Fibroblast of upper back skin (primary cell): ENCODE measurements around the gene REC114.
"Not testable (repeated sequence)": the region's sequence is repeated elsewhere in the genome, so short reads cannot be mapped to it uniquely, and the experiment has no call there.

Source experiments
- DNase-seq: peaks from one replicate; pipeline ENCODE4 v3.0.0-alpha.2; 2013

The REC114 gene

DNA sequence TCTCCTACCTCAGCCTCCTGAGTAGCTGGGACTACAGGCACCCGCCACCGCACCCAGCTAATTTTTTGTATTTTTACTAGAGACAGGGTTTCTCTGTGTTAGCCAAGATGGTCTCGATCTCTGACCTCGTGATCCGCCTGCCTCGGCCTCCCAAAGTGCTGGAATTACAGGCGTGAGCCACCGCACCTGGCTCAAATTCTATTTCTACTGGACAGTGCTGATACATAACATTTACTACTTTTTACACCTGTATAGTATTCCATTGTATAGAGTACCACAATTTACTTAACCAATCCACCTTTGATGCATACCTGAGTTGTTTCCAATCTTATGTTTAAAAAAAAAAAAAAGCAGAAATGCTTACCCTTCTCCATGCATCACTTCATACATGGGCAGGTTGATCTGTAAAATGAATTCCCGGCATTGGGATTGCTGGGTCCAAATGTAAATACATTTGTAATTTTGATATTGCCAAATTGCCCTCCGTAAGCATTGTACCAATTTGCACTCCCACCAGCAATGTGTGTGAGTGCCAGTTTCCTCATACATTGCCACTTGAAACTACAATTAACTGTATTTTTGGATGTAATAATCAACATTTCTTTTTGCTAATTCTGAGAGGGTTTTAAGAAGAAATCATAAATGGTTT is 95.7 kb downstream of the REC114 start:
- no peak for DNase-seq

DNA sequence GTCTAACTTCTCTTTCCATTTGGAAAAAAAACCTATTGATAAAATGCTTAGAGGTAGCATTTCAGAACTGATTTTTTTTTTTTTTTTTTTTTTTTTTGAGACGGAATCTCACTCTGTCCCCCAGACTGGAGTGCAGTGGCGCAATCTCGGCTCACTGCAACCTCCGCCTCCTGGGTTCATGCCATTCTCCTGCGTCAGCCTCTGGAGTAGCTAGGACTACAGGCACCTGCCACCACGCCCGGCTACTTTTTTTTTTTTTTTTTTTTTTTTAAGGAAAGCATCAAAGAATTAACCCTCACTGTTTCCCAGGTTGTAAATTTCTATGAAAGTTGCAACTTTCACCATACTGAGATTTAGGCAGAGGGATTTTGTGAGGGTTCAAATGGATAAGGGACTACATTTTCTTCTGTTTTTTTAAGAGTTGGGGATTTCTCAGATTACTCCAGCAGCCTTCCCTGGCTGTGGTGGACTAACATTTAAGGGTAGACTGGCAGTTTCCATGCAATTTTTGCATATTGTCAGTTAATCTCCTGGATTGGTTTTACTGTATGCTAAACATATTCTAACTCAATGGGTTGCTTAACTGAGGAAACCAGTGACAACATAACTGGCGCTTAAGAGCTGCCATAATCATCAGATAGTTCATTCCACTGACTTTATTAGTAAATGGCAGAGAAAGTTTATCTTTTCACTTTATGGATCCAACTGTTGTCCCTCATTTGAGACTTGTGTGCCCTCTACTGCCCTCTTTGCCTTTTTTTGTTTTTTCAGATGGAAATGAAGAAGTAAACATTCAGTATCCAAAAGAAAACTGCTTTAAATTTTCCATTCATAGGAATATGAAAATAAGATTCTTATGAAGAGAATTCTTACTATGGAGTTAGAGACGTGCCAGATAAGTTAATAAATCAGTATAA is 96.5 kb downstream of the REC114 start:
- no peak for DNase-seq

DNA sequence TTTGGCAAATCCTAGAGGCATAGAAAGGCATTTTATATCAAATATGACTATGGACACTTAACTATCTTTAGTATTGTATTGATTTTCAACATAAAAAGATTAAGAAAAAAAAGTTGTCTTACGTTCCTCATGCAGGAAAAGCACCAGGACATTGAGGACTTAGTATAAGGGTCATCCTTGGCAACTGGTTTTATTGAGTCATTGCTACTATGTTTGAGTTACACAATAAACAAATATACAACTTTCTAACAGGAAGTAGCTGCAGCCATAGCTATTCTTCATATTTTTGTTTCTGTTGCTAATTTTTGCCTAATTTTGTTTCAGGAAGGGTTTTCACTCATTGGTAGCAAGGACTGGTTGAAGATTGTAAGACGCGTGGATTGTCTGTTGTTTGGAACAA is 97.2 kb downstream of the REC114 start:
- DNase-seq, result no peak

DNA sequence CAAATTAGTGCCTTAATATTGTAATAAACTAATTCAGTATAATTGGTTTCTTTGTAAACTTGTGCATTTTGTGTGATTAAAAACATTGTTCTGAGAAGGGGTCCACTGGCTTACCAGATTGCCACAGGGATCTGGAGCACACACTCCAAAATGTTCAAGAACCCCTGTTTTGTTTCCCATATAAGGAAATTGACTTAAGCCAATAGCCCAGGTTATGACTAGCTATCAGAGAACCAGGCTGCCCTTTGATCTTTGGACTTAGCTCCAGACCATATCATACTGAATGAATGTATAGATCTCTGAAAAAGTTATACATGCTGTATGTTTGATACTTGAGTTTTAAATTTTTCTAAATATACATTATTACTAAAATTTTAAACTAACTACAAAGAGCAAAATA is 98.5 kb downstream of the REC114 start:
- no peak for DNase-seq

DNA sequence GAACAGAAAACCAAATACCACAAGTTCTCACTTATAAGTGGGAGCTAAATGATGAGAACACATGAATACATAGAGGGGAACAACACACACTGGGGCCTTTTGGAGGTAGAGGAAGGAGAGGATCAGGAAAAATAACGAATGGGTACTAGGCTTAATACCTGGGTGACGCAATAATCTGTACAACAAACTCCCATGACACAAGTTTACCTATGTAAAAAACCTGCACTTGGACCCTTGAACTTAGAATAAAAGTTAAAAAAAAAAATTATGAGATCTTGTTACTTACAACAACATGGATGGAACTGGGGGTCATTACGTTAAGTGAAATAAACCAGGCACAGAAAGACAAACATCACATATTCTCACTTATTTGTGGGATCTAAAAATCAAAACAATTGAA is 106.0 kb downstream of the REC114 start:
- not testable (repeated sequence) for DNase-seq

DNA sequence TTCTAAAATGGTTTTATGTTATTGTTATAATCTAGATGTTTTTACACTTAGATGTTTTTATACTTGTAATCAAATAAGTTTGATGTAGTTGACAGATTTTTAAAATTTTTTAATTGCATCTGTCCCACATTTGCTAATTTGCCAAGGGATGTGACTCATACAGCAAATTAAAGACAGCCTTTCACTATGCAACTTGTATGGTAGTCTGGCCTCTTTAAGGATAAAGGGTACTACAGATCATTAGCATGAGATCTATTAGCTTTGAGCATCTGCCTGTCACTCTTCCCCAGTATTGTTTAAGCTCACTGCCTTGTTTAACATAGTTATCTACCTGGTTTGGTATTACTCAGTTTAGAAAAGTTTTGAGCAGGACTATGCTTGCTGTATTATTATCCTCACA is 107.2 kb downstream of the REC114 start:
- DNase-seq, result peak; percentile 7

DNA sequence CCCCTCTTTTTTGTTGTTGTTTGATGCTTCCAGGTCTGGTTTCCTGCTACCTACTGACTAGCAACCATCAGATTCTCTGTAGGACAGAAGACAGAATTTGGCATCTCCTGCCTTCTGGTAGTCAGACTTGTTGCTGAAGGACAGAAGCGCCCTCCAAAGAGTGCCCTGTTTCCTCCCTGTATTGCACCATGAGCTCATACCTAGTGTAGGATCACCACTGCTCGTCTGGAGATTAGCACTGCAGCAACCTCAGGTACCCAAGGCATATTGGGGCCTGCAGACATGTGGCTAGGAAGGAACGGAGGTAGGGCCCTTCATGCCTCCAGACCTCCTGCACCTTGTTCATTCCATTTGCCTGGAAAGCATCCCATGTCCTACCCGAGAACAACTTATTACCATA is 112.1 kb downstream of the REC114 start:
- DNase-seq, result no peak

DNA sequence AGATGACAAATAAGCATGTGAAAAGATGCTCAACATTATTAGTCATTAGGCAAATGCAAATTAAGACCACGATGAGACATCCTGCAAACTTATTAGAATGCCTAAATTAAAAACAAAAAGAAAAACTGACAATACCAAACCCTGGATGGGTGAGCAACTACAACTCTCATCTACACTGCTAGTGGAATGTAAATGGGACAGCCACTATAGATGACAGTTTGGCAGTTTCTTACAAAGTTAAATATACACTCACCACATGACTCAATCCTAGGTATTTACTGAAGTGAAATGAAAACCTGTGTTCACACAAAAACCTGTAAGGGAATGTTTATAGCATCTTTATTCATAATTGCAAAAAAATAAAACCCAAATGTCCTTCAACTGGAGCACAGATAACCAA is 115.6 kb downstream of the REC114 start:
- no peak for DNase-seq

DNA sequence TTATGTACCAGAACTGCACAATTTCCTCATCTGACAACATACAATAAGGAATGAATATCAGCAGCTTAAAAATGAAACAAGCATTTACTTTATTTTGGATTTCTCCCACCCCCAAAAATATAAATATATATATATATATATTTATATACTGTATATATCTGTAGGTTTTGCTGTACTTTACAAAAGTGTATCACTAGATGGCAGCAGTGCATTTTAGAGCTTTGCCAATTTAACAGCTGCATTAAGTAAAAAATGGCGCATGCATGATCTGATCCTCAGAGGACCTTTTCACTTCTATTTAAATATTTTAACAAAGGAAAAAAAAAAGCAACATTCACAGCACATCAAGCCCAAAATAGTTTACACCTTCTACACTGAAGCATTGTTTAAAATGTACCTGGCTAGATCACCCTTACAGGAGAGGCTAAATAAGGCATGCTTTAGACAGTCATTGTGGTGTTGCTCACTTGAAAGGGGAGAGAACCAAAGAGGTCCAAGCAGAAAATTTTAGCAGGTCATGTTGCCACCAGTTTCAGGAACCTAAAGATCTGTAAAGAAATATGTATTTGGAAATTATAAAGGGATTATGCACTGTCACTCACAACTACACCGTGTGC is 117.6 kb downstream of the REC114 start:
- DNase-seq, result peak; percentile 81

DNA sequence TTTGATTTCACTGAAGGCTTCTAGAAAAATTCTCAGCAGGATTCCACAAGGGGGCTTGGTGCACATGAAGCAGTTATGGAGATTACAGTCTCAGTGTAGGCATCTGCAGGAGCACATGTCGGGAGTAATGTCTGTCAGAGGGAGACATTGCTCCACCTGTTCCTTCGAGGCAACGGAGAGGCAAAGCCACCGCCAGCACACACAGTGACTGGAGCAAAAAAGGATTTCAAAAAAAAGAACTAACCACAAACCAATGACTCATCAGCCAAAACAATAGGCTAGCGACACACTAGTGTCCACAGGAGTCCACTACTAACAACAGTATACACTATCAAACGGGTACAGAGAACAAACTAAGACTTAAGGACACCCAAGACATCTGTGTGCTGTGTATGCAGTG is 121.3 kb downstream of the REC114 start:
- DNase-seq, result peak; percentile 41

DNA sequence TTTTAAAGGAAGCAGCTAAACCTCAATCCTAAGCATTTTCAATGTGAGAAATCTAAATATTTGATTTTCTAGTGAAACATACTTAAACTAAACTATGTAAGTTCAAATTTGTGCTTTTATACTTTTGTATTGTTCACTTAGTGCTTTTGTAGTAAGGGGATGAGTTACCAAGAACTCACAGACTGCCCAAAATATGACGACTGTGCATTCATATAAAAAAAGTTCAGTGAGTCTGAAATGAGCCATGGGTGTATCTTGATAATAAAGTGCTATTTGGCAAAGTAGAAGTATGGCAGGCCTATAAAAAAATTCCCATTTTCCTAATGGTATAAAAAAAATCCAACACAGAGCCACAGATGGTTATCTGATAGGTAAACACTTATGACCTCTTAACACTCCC is 124.1 kb downstream of the REC114 start:
- DNase-seq, result no peak

DNA sequence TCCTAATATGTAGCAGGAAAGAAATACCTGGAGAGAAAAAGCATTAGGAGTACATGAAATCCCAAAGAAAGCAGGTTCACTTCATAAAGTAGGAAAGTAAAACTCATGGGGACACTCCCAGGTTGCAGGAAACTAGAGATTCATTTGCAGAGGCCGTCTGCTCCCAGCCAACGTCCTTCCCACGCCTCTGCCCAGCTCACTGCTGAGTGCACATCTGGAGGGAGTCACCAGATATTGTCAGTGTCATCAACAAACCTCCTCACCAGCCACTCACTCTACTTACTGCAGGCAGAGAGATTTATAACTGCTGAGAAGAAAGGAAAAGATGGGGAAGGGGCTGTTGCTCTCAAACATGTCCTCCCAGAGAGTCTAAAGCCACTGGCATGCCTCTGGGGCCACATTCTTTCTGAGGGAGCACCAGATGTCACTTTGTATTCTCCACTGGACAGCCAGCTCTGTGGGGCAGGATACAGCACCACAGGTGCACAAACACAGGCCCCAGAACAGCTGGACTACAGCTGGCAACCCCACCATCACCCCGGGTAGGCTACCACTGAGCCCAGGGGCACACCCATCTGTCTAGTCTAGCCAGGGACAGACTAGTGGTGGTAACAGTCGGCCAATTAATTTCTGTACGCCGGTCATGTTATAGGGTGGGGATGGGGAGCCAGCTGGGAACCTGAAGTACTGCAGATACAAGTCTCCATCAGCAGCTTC is 125.8 kb downstream of the REC114 start:
- no peak for DNase-seq

DNA sequence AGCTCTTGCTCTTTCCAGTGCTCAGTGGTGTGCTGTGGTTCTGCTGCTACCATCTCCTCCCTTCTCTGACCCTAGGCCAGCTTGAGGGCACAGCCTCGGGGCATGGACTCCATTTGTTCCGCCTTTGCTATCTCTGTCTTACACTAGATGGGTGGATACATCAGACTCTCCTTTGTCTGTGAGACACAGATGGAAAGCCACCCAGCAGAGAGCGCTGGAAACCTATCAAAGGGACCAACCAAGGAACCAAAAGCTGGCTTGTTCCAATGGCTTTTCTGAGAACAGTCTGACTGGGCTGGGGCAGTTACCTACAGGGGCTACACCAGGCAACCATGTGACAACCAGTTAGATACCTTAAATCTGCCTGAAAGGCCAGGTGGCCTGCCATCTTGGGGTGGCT is 126.4 kb downstream of the REC114 start:
- DNase-seq, result no peak

DNA sequence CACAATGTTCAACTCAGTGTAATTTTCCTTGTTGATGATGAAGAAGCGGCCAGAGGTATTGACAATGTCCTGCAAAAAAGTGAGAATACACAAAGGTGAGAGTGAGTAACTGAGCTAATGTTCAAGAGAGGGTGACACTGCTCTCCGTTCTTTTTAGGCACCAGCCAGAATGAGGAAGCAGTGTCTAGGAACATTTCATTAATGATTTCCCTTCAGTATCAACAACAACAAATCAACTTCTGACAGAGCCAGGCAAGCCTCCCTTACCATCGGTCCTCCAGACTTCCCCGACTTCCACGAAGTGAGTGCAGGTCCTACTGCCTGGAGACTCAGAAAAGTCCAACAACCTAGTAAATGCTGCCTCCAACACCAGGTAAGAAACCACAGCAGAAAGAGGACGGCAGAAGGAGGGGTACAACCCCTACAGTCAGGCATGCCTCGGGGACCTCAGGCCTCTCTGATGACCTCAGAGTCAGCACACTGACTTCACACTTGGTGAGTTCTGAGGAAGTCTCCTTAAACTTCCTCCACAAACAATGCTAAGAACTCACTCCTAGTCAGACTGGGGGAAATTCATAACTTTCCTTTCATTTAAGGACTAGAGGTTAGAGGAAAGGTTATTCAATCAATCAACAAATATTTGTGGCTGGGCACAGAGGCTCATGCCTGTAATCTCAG is 127.5 kb downstream of the REC114 start:
- DNase-seq, result no peak

DNA sequence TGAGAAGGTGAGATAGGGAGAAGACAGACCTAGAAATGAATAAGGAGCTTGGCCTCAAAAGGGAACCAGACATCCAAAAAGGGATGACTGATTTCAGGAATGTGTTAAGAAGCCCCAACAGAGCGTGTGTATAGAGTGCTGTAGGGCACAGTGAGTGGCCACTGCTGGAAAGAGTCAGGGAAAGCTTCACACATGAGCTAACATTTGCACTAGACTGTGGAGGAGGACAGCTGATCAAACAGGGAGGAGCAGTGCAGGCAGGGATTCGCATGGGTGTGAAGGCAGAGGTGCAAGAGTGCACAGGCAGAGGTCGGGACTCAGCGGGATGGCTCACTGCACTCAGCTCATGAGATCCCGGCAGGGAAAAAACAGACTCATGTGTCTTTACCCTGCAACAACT is 128.4 kb downstream of the REC114 start:
- DNase-seq, result no peak

DNA sequence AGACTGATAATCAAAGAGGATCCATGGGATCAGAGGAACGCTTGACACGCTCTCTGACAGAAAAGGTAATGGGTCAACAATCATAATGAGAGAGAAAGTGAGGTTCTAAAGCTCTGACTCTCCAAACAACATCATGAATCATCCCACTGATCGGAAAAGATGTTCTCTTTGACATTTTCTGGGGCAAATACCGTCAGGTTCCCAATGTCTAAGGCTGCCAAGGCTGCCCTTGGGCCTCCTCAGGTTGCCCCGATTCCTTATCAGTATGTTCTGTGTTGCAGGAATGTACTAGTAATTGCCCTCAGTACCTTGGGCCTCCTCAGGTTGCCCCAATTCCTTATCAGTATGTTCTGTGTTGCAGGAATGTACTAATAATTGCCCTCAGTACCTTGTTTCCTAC is 129.3 kb downstream of the REC114 start:
- no peak for DNase-seq

DNA sequence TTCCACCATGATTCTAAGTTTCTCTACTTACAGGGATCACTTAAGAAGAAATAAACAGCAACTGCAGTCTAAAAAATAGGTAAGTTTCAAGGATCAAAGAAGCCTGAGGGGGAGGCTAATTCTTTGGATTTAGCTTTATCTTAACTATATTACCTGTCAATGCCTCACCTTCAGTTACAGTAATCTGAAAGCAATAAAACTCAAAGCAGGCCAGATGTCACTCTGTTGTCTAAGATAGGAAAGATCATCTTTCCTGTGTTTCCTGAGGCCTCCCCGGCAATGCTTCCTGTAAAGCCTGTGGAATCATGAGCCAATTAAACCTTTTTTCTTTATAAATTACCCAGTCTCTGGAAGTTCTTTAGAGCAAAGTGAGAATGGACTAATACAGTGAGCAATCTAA is 130.1 kb downstream of the REC114 start:
- no peak for DNase-seq

DNA sequence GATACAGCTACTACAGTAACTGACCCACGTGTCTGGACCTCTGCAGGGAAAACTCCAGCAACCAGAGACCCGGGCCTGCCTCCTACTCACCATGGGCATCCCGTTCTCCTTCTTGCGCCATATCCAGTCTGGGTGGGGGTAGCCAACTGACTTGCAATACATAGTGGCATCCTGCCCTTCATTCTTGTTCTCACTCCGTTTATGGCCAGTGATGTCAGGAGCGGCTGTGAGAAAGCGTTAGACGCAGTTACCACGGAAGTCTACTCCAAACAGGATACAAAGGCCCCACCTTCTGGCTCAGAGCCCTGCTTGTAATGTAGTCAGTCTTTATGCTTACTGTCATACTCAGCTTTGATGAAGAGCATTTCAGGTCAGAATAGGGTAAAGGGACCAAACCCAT is 130.6 kb downstream of the REC114 start:
- peak; percentile 77 for DNase-seq

DNA sequence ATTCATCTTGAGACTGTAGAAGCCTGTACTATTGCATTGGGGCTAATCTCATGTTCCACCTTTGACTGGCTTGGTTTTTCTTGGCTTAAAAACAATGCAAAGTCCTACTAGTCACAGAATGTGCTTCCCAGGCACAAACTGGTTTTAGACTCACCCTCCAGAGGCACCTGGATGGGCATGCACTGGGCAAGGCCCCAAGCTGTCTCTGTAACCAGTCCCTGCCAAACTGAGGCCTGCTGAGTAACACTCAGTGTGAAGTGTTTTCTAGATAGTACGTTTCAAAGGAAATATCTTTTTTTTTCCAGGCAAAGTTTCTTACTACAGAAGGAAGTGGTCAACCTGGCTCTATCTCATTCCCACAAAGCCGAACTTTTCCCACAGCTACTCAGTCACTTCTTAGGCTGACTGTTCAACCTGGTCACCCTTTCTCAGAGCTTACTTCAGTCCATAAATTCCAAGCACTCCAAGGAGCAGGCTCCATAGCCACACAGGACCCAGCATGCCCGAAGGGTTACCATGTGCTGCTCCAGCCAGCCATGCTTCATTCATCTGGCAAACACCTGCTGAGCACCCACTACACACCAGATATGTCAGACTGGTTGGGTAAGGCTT is 132.8 kb downstream of the REC114 start:
- DNase-seq, result peak; percentile 18

DNA sequence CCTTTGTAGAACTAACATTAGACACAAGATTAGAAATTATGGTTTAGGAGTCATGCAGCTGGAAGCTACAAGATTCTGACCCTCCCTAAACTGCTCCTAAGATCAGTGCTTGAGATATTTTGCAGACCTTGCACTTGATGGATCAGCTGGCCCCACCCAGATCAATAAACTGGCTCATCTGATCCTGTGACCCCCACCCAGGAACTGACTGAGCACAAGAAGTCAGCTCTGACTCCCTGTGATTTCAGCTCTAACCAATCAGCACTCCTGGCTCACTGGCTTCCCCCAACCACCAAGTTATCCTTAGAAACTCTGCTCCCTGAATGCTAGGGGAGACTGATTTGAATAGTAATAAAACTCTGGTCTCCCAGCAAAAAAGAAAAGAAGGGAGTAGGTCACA is 134.6 kb downstream of the REC114 start:
- DNase-seq, result not testable (repeated sequence)

DNA sequence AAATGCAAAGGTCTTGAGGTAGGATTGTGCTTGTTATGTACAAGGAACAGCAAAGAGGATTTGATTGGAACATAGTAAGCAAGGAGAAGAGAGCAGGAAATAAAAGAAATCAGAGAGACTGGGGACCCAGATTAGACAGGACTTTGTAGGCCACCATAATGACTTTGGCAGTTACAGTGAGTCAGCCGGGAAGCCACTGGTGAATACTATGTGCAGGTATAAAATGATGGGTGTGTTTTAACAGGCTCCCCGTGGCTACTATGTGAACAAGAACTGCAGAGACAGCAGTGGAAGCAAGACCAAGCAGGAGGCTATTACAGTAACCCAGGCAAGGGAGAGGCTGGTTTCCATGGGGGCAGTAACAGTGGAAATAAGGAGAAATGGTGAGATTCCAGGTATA is 135.1 kb downstream of the REC114 start:
- DNase-seq, result no peak

DNA sequence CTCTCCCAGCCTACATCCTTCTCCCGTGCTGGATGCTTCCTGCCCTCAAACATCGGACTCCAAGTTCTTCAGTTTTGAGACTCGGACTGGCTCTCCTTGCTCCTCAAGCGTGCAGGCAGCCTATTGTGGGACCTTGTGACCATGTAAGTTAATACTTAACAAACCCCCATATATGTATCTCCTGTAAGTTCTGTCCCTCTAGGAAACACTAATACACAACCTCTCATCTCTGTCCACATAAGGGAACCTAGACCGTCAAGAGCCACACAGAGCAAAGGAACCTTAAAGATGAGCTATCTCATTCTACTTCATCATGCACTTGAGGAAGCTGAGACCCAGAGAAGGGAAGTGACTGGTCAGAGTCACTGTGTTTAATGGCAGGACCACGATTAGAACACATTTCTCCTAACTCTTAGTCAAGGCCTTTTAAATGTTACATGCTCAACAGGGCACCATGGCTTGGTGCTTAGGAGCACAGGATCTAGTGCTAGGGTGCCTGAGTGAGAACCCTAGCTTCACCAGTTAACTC is 140.0 kb downstream of the REC114 start:
- no peak for DNase-seq
